IMR-90 (cell line): Measurements from ENCODE around the gene NKPD1. TPM values are rescaled to one million over a fixed set of nuclear protein-coding genes. Genes with fewer than 3 reads are reported as not detected.

Source experiments
- ATAC-seq: fragments of 200-7000 bp; cut with Tn5 transposase; 2 replicates; pipeline ENCODE4 v1.9.1; 2020; ENCODE audit warnings: low read depth, mild to moderate bottlenecking, moderate library complexity
- BruUV-seq: library from RNA; stranded (reverse); fragments of 400-500 nt; replicated peaks from 2 replicates; lab custom pipeline; 2021; lab: Mats Ljungman, UMichigan
- CTCF ChIA-PET: fragments of 300-600 bp; formaldehyde crosslinking; extraction: SDS; loops from one replicate; lab custom pipeline; 2021; ENCODE audit warnings: antibody characterized with exemption; lab: Yijun Ruan, JAX
- POLR2A ChIA-PET: fragments of 300-600 bp; sonication (Branson Sonifier 250); formaldehyde crosslinking; loops from one replicate; lab custom pipeline; 2022; ENCODE audit warnings: antibody characterized with exemption; ENCODE audit not compliant: unreplicated experiment; lab: Charles Lee
- DNase-seq: peaks from one replicate; pipeline ENCODE4 v3.0.0; 2013
- H2AFZ ChIP-seq: replicated peaks from 2 replicates; pipeline ENCODE3; 2013; ENCODE audit warnings: low read length, mild to moderate bottlenecking; ENCODE audit not compliant: poor library complexity
- H2AK5ac ChIP-seq: 2 replicates; pipeline ENCODE4 v1.6.1; 2013; ENCODE audit warnings: low read depth, low read length, inconsistent platforms
- H2AK9ac ChIP-seq: replicated peaks from 2 replicates; pipeline ENCODE3; 2013; ENCODE audit warnings: mild to moderate bottlenecking, low read depth, low read length, moderate library complexity; ENCODE audit not compliant: poor library complexity
- H2BK120ac ChIP-seq: 2 replicates; pipeline ENCODE4 v1.6.1; 2013; ENCODE audit warnings: low read depth, low read length, inconsistent platforms
- H2BK15ac ChIP-seq: 3 replicates; pipeline ENCODE4 v1.6.1; 2013; ENCODE audit warnings: low read depth, low read length, inconsistent platforms
- H2BK20ac ChIP-seq: 2 replicates; pipeline ENCODE4 v1.6.1; 2013; ENCODE audit warnings: low read depth, mild to moderate bottlenecking, inconsistent platforms, low read length, moderate library complexity
- H2BK5ac ChIP-seq: 2 replicates; pipeline ENCODE4 v1.6.1; 2013; ENCODE audit warnings: mild to moderate bottlenecking, low read depth, low read length, inconsistent platforms; ENCODE audit not compliant: poor library complexity, severe bottlenecking
- H3K14ac ChIP-seq: replicated peaks from 2 replicates; pipeline ENCODE4 v1.6.1; 2013; ENCODE audit warnings: low read depth, low read length, inconsistent platforms
- H3K18ac ChIP-seq: 2 replicates; pipeline ENCODE4 v1.6.1; 2013; ENCODE audit warnings: low read depth, low read length, control low read depth
- H3K23ac ChIP-seq: 2 replicates; pipeline ENCODE4 v1.6.1; 2013; ENCODE audit warnings: low read depth, low read length, inconsistent platforms
- H3K27ac ChIP-seq: 2 replicates; pipeline ENCODE4 v1.5.1; 2013; ENCODE audit warnings: mild to moderate bottlenecking, control low read depth, low read length; ENCODE audit not compliant: insufficient read depth
- H3K27me3 ChIP-seq: 2 replicates; pipeline ENCODE4 v1.6.1; 2013; ENCODE audit warnings: low read length; ENCODE audit not compliant: control insufficient read depth, insufficient read depth
- H3K36me3 ChIP-seq: 2 replicates; pipeline ENCODE4 v1.6.1; 2013; ENCODE audit warnings: low read length, mixed read lengths; ENCODE audit not compliant: control insufficient read depth, insufficient read depth
- H3K4ac ChIP-seq: 2 replicates; pipeline ENCODE4 v1.6.1; 2013; ENCODE audit warnings: low read depth, low read length, inconsistent platforms
- H3K4me1 ChIP-seq: 2 replicates; pipeline ENCODE4 v1.6.1; 2013; ENCODE audit warnings: low read length, mixed read lengths; ENCODE audit not compliant: control insufficient read depth, insufficient read depth
- H3K4me2 ChIP-seq: 2 replicates; pipeline ENCODE4 v1.6.1; 2013; ENCODE audit warnings: low read depth, mild to moderate bottlenecking, control low read depth, low read length, moderate library complexity
- H3K4me3 ChIP-seq: 2 replicates; pipeline ENCODE4 v1.5.1; 2013; ENCODE audit warnings: low read depth, mild to moderate bottlenecking, control low read depth, low read length, moderate library complexity; ENCODE audit not compliant: insufficient read depth
- H3K56ac ChIP-seq: 2 replicates; pipeline ENCODE4 v1.6.1; 2013; ENCODE audit warnings: low read length, inconsistent platforms; ENCODE audit not compliant: insufficient read depth; ENCODE audit errors: extremely low read depth
- H3K79me1 ChIP-seq, 2 experiments: 2 replicates each; pipeline ENCODE4 v1.6.1; 2013; ENCODE audit warnings: low read length in 2 of 2, inconsistent platforms in 1 of 2, low read depth in 1 of 2
- H3K9ac ChIP-seq: 2 replicates; pipeline ENCODE4 v1.6.1; 2013; ENCODE audit warnings: low read depth, low read length, control low read depth
- H3K9me1 ChIP-seq: 2 replicates; pipeline ENCODE4 v1.6.1; 2013; ENCODE audit warnings: low read length, inconsistent platforms; ENCODE audit not compliant: insufficient read depth
- H3K9me3 ChIP-seq: 2 replicates; pipeline ENCODE4 v1.6.1; 2013; ENCODE audit warnings: low read length; ENCODE audit not compliant: control insufficient read depth, insufficient read depth
- H4K20me1 ChIP-seq: 2 replicates; pipeline ENCODE4 v1.6.1; 2013; ENCODE audit warnings: low read length, inconsistent platforms; ENCODE audit not compliant: insufficient read depth
- H4K5ac ChIP-seq: 2 replicates; pipeline ENCODE4 v1.6.1; 2013; ENCODE audit warnings: mild to moderate bottlenecking, low read depth, low read length, control low read depth
- H4K8ac ChIP-seq, 2 experiments: 2 replicates each; pipeline ENCODE4 v1.6.1; 2013; ENCODE audit warnings: low read depth in 2 of 2, low read length in 2 of 2, control low read depth in 1 of 2, inconsistent platforms in 1 of 2
- H4K91ac ChIP-seq: 2 replicates; pipeline ENCODE4 v1.6.1; 2013; ENCODE audit warnings: low read depth, low read length, inconsistent platforms; ENCODE audit not compliant: insufficient read depth
- CHD1 ChIP-seq: IDR thresholded peaks from 2 replicates; pipeline ENCODE4 v1.6.1; 2012; ENCODE audit warnings: low read depth, low read length, improper control_type of control experiment
- CTCF ChIP-seq: conservative IDR thresholded peaks from 2 replicates; pipeline ENCODE4 v1.5.1; 2012; ENCODE audit warnings: mild to moderate bottlenecking, low read depth, low read length, improper control_type of control experiment
- RAD21 ChIP-seq: IDR thresholded peaks from 2 replicates; pipeline ENCODE4 v1.6.1; 2012; ENCODE audit warnings: low read length, improper control_type of control experiment
- SMC3 ChIP-seq: fragments of 150-350 bp; IDR thresholded peaks from 2 replicates; pipeline ENCODE4 v1.6.1; 2016; ENCODE audit warnings: low read depth, mild to moderate bottlenecking, antibody characterized with exemption, low read length, moderate library complexity
- WGBS, 2 experiments: methylation state at CpG; one replicate each; pipeline versions ENCODE4 v1.1.5 to v1.1.7; 2013; ENCODE audit warnings: missing lambda C conversion rate in 2 of 2; ENCODE audit not compliant: insufficient read length in 1 of 2; ENCODE audit errors: extremely low coverage in 2 of 2; 5-methylcytosine and 5-hydroxymethylcytosine counted together
- dilution Hi-C: fragments of 300-500 bp; cut with HindIII; formaldehyde crosslinking; loops from one replicate; pipeline ENCODE4 v1.14.3; 2018; ENCODE audit warnings: low sequenced_read_pairs; ENCODE audit not compliant: unreplicated experiment
- in situ Hi-C: fragments of 300-500 bp; cut with MboI; formaldehyde crosslinking; loops from 3 replicates; pipeline ENCODE4 v1.14.3; 2019; ENCODE audit warnings: low sequenced_read_pairs, inconsistent platforms, mixed read lengths
- intact Hi-C: fragments of 100-400 bp; cut with micrococcal nuclease; formaldehyde crosslinking; loops from 2 replicates; pipeline ENCODE4 v1.10.0; 2022
- polyA plus RNA-seq, 3 experiments: library from polyadenylated mRNA; depleted of rRNA; stranded (reverse); fragments of >200 nt; gene quantifications; 2 replicates each; pipeline ENCODE4 v1.2.3, GENCODE V29; 2012; ENCODE audit warnings: low replicate concordance in 1 of 3
- total RNA-seq: library from RNA; depleted of rRNA; stranded (reverse); fragments of >200 nt; gene quantifications from 2 replicates; pipeline ENCODE4 v1.2.3, GENCODE V29; 2012

NKPD1 gene
- total and polyA plus RNA-seq, 2 of the 4 experiments (the other 2 are of a cell fraction): under 0.01 to 0.09 TPM

GRCh38 chr19:45125975-45126493, 34.7 kb downstream of the NKPD1 start:
- intact Hi-C loops (loop anchor here (5.0 kb wide), 1 partner anchor 34 kb away; the partner anchor contains the start of gene PPP1R37), in situ Hi-C loops (no loop called here), dilution Hi-C loops (no loop called here)
- Histone ChIP-seq H3K9me1 (peaks cover 3% of the 10 kb centered on the region; the same call in 1 of the 2 replicates), H2BK120ac (no peak overlapping the region), H2AFZ (peak overlapping the region; percentile 13), H3K4me3 (no peak overlapping the region), H3K4ac (no peak overlapping the region), H3K18ac (no peak overlapping the region), H4K91ac (no peak overlapping the region), H4K8ac (no peak overlapping the region), H3K79me1 (peaks cover 40 to 84% of the 10 kb centered on the region in 2 experiments), H3K4me1 (no peaks in the 10 kb centered on the region), H3K9ac (no peak overlapping the region), H2AK9ac (peak overlapping the region; percentile 94), H3K27ac (no peak overlapping the region), H4K20me1 (peaks cover 82% of the 10 kb centered on the region), H3K9me3 (no peaks in the 10 kb centered on the region), H3K27me3 (no peaks in the 10 kb centered on the region), H2BK15ac (no peak overlapping the region), H3K36me3 (peaks cover 3% of the 10 kb centered on the region; the same call in 1 of the 2 replicates), H3K4me2 (no peak overlapping the region), H4K5ac (no peak overlapping the region), H2BK20ac (no peak overlapping the region), H2BK5ac (no peak overlapping the region), H2AK5ac (no peak overlapping the region; the same call in 1 of the 2 replicates), H3K14ac (no peak overlapping the region), H3K23ac (no peak overlapping the region), H3K56ac (no peak overlapping the region)
- no TSS peak for BruUV-seq
- DNase-seq (peak; percentile 49), ATAC-seq (peak; percentile 94)
- ChIA-PET POLR2A (no interaction called here), CTCF (interaction anchor here (0.6 to 1.0 kb wide), 2 partner anchors 34 to 75 kb away, joined by 3 to 4 read pairs; no protein-coding TSS in a partner anchor)
- TF ChIP-seq RAD21: peak; percentile 74
- TF ChIP-seq CTCF: peak; percentile 66
- TF ChIP-seq CHD1: no peak
- TF ChIP-seq SMC3: peak; percentile 83
- 34% methylated on average over 3 of the region's 12 CpGs; no CpG with 5 or more reads in 1 of the 2 experiments for WGBS, 2 experiments
